WI38 (cell line): ENCODE results near the gene GYG2.

Source experiments
- H3K4me3 ChIP-seq: 2 replicates; pipeline ENCODE4 v1.5.1; 2011; ENCODE audit warnings: low read depth, mild to moderate bottlenecking, control low read depth, low read length
- TF ChIP-seq, protein P1 (sequence below): IDR thresholded peaks from 2 replicates; pipeline ENCODE4 v1.5.1; 2012; ENCODE audit warnings: low read depth, mild to moderate bottlenecking, control low read depth, low read length

GYG2 gene

DNA sequence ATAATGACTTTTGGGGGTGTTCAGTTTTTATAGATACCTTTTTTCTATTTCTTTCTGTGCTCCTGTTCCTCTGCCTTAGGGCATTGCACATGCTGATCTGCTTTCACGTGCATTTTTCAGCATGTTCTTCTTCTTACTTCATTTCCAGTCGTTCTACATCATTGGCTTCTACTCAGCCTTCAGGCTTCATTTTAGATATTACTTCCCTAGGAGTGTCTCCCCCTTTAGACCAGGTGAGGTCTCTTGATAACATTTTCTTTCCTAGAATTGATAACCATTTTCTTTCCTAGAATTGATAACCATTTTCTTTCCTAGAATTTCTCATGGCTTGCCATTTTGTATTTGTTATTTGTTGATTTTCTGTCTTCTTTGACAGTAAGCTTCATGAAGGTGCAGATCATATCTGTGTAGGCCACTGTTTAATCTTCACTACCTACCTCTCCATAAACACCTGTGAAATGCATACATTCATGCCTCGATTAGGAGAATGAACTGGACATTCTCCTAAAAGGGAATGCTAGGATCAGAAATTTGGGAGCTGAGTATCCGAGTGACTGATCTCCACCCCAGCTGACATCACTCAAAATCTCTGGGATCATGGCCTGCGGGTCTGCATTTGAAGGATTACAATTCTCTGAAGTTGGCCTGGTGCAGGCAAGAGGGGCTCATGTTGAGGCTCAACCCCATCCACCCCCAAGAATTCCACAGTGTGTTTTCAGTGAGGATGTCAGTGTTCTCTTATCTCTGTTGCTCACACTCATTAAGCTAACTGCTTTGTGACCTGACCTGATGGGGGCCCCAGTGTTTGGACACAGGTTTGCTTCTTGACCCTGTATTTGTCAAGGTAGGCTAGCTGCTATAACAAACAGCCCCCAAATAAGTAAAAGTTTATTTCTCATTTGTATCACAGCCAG, 45.7 kb downstream of the GYG2 start:
- TF ChIP-seq, protein P1, sequence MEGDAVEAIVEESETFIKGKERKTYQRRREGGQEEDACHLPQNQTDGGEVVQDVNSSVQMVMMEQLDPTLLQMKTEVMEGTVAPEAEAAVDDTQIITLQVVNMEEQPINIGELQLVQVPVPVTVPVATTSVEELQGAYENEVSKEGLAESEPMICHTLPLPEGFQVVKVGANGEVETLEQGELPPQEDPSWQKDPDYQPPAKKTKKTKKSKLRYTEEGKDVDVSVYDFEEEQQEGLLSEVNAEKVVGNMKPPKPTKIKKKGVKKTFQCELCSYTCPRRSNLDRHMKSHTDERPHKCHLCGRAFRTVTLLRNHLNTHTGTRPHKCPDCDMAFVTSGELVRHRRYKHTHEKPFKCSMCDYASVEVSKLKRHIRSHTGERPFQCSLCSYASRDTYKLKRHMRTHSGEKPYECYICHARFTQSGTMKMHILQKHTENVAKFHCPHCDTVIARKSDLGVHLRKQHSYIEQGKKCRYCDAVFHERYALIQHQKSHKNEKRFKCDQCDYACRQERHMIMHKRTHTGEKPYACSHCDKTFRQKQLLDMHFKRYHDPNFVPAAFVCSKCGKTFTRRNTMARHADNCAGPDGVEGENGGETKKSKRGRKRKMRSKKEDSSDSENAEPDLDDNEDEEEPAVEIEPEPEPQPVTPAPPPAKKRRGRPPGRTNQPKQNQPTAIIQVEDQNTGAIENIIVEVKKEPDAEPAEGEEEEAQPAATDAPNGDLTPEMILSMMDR, result no peak
- H3K4me3 ChIP-seq, result no peak overlapping the region

DNA sequence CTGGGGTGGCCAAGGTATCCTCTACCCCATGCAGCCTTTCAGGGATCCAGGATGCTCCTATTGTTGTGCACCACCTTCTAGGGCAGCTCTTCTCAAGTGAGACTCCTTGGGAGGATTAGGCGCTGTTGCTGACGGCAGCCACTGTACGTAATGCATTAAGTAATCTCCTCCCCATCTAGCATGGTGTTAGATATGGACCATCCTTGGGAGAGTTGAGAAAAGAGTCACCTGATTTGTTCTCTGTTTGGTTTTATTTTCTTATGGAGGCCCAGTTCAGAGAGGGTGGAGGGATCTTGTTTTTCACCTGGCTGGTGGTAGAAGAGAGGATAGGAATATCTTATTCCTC, 46.4 kb downstream of the GYG2 start:
- TF ChIP-seq, protein P1, result no peak
- H3K4me3 ChIP-seq, result no peak overlapping the region

DNA sequence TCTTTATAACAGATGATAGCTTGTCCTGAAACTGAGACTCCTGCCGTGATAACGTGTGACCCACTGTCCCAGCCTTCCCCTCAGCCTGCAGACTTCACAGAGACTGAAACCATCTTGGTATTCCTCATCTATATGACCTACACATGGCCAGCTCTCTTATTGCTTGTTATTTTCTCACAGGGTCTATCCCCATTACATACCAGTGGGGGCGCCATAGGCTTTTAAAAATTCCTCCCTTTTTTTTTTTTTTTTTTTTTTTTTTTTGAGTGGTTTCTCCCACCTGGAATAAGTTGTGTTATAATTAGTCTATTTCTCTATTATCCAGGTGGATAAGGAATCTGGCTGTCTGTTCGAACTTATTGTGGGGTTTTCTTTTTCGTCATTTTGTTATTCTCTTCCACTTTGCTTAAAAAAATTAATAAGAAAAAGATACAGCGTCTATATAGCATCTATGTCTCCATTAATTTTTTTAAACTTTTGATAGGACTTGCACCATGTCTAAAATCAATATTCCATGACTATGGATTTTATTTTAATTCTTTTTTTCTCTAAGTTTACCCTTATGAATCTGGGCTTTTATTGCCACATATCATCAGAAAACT, 47.2 kb downstream of the GYG2 start:
- H3K4me3 ChIP-seq, result no peak overlapping the region
- TF ChIP-seq, protein P1, result peak; percentile 36; the same call in 1 of the 2 replicates

DNA sequence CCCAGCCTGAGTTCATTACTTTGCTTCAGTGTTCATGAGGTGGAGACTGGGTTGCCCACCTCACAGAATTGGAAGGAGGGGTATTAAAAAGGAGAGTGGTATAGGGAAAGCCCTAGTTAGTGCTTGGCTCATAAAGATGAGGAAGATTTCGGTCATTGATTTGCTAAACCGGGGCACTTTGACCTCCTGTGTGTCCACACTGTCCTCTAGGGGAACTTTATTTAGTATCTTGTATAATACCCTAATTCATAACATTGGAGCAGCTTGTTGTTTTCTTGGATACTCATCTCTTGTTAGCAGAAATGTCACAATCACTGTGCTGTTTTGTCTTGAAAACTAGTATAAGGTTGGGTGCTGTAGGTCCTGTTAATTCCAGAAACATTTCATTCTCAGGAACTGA, 49.8 kb downstream of the GYG2 start:
- TF ChIP-seq, protein P1, result no peak
- no peak overlapping the region for H3K4me3 ChIP-seq

DNA sequence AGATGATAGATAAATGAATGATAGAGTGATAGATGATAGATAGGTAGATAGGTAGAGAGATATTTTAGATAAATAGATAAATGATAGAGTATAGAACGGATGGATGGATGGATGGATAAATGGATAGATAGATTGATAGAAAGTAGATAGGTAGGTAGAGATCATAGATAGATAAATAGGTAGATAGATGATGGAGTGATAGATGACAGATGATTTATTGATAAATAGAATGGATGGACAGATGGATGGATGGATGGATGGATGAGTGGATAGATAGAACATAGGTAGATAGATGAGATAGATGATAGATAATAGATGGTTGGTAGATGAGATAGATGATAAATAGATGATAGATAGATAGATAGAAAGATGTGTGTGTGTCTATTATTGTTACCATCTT, 50.9 kb downstream of the GYG2 start:
- H3K4me3 ChIP-seq, result no peak overlapping the region
- TF ChIP-seq, protein P1, result no peak

DNA sequence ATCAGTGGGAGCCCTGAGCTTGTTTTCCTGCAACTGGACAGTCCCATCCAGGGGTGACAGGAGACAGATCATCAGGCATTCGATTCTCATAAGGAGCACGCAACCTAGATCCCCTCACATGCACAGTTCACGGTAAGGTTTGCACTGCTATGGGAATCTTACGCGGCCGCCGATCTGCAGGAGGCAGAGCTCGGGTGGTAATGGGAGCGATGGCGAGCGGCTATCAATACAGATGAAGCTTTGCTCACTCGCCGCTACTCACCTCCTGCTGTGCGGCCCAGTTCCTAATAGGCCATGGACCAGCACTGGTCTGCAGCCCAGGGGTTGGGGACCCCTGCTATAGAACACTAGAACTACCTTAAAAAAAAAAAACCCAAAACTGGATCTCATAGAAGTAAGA, 55.0 kb downstream of the GYG2 start:
- TF ChIP-seq, protein P1, result no peak

DNA sequence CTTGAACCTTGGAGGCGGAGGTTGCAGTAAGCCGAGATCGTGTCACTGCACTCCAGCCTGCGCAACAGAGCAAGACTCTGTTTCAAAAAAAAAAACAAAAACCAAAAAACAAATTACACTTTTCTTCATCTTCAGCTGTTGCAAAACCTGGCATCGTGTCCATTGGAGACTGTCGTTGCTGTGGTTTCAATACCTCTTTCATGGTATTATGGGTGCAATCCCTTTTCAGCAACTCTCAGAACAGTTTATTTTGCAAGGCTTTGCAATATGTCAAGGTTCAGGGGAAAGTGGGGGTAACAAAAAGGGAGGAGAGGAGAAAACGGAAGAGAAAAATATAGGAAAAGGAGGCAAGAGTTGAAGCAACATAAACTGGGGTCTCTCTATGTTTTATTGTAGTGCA, 59.6 kb downstream of the GYG2 start:
- TF ChIP-seq, protein P1, result no peak
- H3K4me3 ChIP-seq, result no peak overlapping the region

More for the DNA sequence above, 55.0 kb downstream of the GYG2 start:
- H3K4me3 ChIP-seq, result no peak overlapping the region
